Stomach (tissue), 9 donors: Measurements from ENCODE around the gene GTSE1. TPM values are rescaled to one million over a fixed set of nuclear protein-coding genes. Genes with fewer than 3 reads are reported as not detected.

ENCODE experiments used
- DNase-seq, 2 donors: peaks; one replicate each; pipeline versions ENCODE4 v3.0.0 to v3.0.0-alpha.2; 2013 to 2019
- H3K27ac ChIP-seq, 5 donors: fragments of 200-600 bp in 4 of 5; sonication (generic) in 4 of 5; one replicate each; pipeline ENCODE4 v1.5.1; 2013 to 2019; ENCODE audit warnings: mild to moderate bottlenecking in 1 of 5, moderate library complexity in 1 of 5
- H3K27me3 ChIP-seq, 3 donors: fragments of 200-600 bp; sonication (generic); one replicate each; pipeline ENCODE4 v1.5.1; 2017 to 2019; ENCODE audit warnings: mixed run types in 1 of 3
- H3K36me3 ChIP-seq, 4 donors: fragments of 200-600 bp; sonication (generic); 1 replicate in 3 of 4; 2 replicates in 1 of 4; pipeline ENCODE4 v1.5.1; 2016 to 2019
- H3K4me1 ChIP-seq, 4 donors: fragments of 200-600 bp; sonication (generic); one replicate each; pipeline ENCODE4 v1.5.1; 2016 to 2019
- H3K4me3 ChIP-seq, 4 donors: fragments of 200-600 bp; sonication (generic) in 3 of 4; one replicate each; pipeline ENCODE4 v1.5.1; 2016 to 2019; ENCODE audit warnings: mild to moderate bottlenecking in 1 of 4
- H3K9me3 ChIP-seq, 4 donors: fragments of 200-600 bp; sonication (generic); one replicate each; pipeline ENCODE4 v1.5.1; 2016 to 2019
- CTCF ChIP-seq, 7 experiments: fragments of 450-650 bp in 4 of 7; fragments of 200-600 bp in 3 of 7; sonication (generic) in 3 of 7; IDR thresholded peaks; one replicate each; pipeline ENCODE4 v1.5.1; 2016 to 2019; ENCODE audit warnings: antibody characterized with exemption in 7 of 7, control low read depth in 2 of 7, mild to moderate bottlenecking in 1 of 7
- EP300 ChIP-seq: sonication (generic); formaldehyde crosslinking; IDR thresholded peaks from one replicate; pipeline ENCODE4 v1.6.1; 2017; ENCODE audit warnings: antibody characterized with exemption
- POLR2A ChIP-seq, 4 donors: fragments of 450-650 bp; IDR thresholded peaks; one replicate each; pipeline ENCODE4 v1.6.1; 2016; ENCODE audit warnings: antibody characterized with exemption in 4 of 4, control low read depth in 2 of 4, mild to moderate bottlenecking in 1 of 4, moderate library complexity in 1 of 4
- POLR2AphosphoS5 ChIP-seq, 3 donors: sonication (generic); formaldehyde crosslinking; IDR thresholded peaks; one replicate each; pipeline ENCODE4 v1.6.1; 2016; ENCODE audit warnings: antibody characterized with exemption in 3 of 3
- WGBS, 5 donors: extraction: QIAGEN DNeasy Blood & Tissue Kit in 3 of 5; methylation state at CpG; one replicate each; pipeline versions ENCODE4 v1.1.5 to v1.1.7; 2013 to 2018; 5-methylcytosine and 5-hydroxymethylcytosine counted together
- intact Hi-C: fragments of 100-400 bp; cut with DNase I; formaldehyde crosslinking; loops from one replicate; pipeline ENCODE4 v1.15.1; 2023; ENCODE audit warnings: low total_unique reads
- polyA plus RNA-seq, 3 donors: library from polyadenylated mRNA; stranded (reverse); fragments of 200-250 nt; gene quantifications; one replicate each; pipeline ENCODE4 v1.2.3, GENCODE V29; 2013
- total RNA-seq, 5 donors: library from RNA; depleted of rRNA; stranded (reverse); fragments of >200 nt; gene quantifications; one replicate each; pipeline versions ENCODE4 v1.1.0 to v1.2.3, GENCODE V29; 2014 to 2016
- donor health status: healthy with polysubstance abuse.
- donor health status: Bipolar disorder and iron deficiency.
- donor health status: healthy.

Gene GTSE1
- total and polyA plus RNA-seq, 8 donors: 1.1 to 64.0 (median 4.2) TPM

DNA sequence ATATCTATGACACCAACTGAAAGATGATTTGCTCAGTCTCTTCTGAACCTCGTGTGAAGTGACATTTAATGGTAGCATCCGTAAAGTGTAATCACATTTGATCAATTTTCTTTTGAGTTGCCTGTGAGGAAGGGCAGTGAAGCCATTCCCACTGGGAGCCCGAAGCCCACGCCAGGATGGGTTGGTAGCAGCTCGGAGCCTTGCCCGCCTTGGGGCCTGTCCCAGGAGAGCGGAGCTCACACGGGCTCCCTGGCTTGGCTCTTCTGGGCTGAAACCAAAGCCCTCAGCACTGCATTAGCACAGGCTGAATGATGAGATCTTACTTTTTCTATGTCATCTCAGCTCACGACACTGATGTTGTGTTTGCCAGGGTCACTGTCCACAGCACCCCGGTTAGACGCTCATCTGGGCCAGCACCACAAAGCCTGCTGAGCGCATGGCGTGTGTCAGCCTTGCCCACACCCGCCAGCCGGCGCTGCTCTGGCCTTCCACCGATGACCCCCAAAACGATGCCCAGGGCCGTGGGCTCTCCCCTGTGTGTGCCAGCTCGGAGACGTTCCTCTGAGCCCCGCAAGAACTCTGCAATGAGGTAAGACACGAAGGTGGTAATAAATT, 29.5 kb downstream of the GTSE1 start:
- TF ChIP-seq CTCF (IDR thresholded peaks at IDR 0.05) (no peak), POLR2AphosphoS5 (IDR thresholded peaks at IDR 0.05) (no peak), POLR2A (IDR thresholded peaks at IDR 0.05) (no peak), EP300 (no peak)
- WGBS, 5 donors: 93 to 97% (median 94%) methylated on average over 22 to 23 of the region's 23 CpGs
- no peak for DNase-seq
- intact Hi-C loops: no loop called here
- Histone ChIP-seq H3K36me3 (peaks cover 0 to 68% (median 0%) of the 10 kb centered on the region in 4 donors), H3K4me1 (no peaks in the 10 kb centered on the region), H3K9me3 (no peaks in the 10 kb centered on the region), H3K27me3 (no peaks in the 10 kb centered on the region), H3K27ac (no peak overlapping the region), H3K4me3 (no peak overlapping the region)

- H3K27ac ChIP-seq: no peak overlapping the region
- no peaks in the 10 kb centered on the region for H3K4me1 ChIP-seq
- no peak for DNase-seq
- no peaks in the 10 kb centered on the region for H3K27me3 ChIP-seq
- H3K36me3 ChIP-seq: peaks cover 0 to 64% (median 0%) of the 10 kb centered on the region in 4 donors
- intact Hi-C loops: no loop called here
- H3K4me3 ChIP-seq: no peak overlapping the region
- TF ChIP-seq CTCF (IDR thresholded peaks at IDR 0.05) (no peak), EP300 (no peak), POLR2AphosphoS5 (IDR thresholded peaks at IDR 0.05) (no peak), POLR2A (IDR thresholded peaks at IDR 0.05) (no peak)
- WGBS, 5 donors: 94 to 99% (median 97%) methylated on average over 10 to 13 of the region's 13 CpGs
- no peaks in the 10 kb centered on the region for H3K9me3 ChIP-seq
Observed at GRCh38 chr22:46327691-46328465, 31.2 kb downstream of the GTSE1 start.

DNA sequence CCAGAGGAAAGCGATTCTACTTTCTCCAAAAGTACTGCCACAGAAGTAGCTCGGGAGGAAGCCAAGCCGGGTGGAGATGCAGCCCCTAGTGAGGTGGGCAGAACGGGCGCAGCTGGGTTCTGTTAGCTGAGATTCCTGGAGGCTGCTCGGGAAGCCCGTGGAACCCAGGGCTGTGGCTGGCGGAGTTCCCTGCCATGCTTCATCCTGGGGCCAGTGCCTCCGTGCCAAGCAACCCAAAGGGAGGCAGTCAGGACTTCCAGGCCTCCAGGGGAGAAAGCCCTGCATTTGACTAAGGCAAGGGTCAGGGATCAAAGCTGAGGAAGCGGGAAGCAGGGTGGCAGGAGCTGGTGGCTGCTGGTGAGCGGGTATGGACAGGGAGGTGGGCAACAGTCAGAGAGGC, 32.1 kb downstream of the GTSE1 start:
- no peaks in the 10 kb centered on the region for H3K4me1 ChIP-seq
- H3K36me3 ChIP-seq: peaks cover 0 to 54% (median 0%) of the 10 kb centered on the region in 4 donors
- intact Hi-C loops: no loop called here
- TF ChIP-seq POLR2A (IDR thresholded peaks at IDR 0.05) (no peak), POLR2AphosphoS5 (IDR thresholded peaks at IDR 0.05) (no peak), CTCF (IDR thresholded peaks at IDR 0.05) (no peak), EP300 (no peak)
- H3K27ac ChIP-seq: no peak overlapping the region
- no peaks in the 10 kb centered on the region for H3K27me3 ChIP-seq
- WGBS, 5 donors: 95 to 99% (median 96%) methylated on average over 11 of the region's 11 CpGs
- H3K4me3 ChIP-seq: no peak overlapping the region
- no peaks in the 10 kb centered on the region for H3K9me3 ChIP-seq
- DNase-seq: no peak

DNA sequence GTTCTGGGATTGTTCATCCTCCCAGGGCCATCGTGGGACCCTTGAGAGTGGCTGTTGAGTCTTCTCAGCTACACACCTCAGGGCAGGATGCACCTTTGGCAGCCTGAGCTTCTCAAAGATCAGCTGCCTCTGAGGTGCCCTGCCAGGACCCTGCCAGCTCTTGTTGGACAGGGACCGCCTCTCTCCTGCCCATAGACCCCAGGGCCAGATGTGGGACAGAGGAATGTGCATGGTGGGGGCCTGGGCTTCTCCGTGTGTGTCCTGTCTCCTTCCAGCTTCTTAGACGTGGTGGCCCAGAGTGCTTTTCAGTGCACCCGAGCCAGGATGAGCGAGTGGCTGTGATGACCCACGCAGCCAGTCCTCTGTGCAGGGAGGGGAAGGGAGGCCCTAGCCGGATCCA, 32.9 kb downstream of the GTSE1 start:
- H3K27ac ChIP-seq: no peak overlapping the region
- H3K27me3 ChIP-seq: no peaks in the 10 kb centered on the region
- no peak overlapping the region for H3K4me3 ChIP-seq
- no peaks in the 10 kb centered on the region for H3K9me3 ChIP-seq
- peaks cover 0 to 3% (median 1%) of the 10 kb centered on the region in 4 donors for H3K4me1 ChIP-seq
- H3K36me3 ChIP-seq: peaks cover 0 to 48% (median 0%) of the 10 kb centered on the region in 4 donors
- intact Hi-C loops: no loop called here
- TF ChIP-seq POLR2A (IDR thresholded peaks at IDR 0.05) (no peak), POLR2AphosphoS5 (IDR thresholded peaks at IDR 0.05) (no peak), EP300 (no peak), CTCF (IDR thresholded peaks at IDR 0.05) (no peak)
- no peak for DNase-seq
- 88 to 96% (median 94%) methylated on average over 8 of the region's 8 CpGs for WGBS, 5 donors
